GM21515 (cell line): Measurements from ENCODE around the gene PLPP7.
"Not testable (repeated sequence)": the region's sequence is repeated elsewhere in the genome, so short reads cannot be mapped to it uniquely, and the experiment has no call there.

Source experiments
- ATAC-seq: cut with Tn5 transposase; IDR thresholded peaks from one replicate; pipeline ENCODE4 v1.9.1; 2021; ENCODE audit not compliant: unreplicated experiment

Gene PLPP7

GRCh38 chr9:131289301-131290035, at the start of gene PLPP7:
PLPP7 (plus strand) TSS chr9:131289723; CDS start chr9:131289998, 275 bp downstream.
- no peak for ATAC-seq

- no peak for ATAC-seq
These were observed 49.2 kb upstream of the PLPP7 start for GRCh38 chr9:131240047-131240921.

- ATAC-seq: not testable (repeated sequence)
These were observed 45.2 kb upstream of the PLPP7 start for GRCh38 chr9:131244331-131244730.

- no peak for ATAC-seq
These were observed 42.9 kb upstream of the PLPP7 start for GRCh38 chr9:131246618-131247017.

- ATAC-seq: no peak
These were observed 37.4 kb upstream of the PLPP7 start for GRCh38 chr9:131252120-131252519.

- ATAC-seq: no peak
These were observed 35.5 kb upstream of the PLPP7 start for GRCh38 chr9:131253891-131254491.

- no peak for ATAC-seq
These were observed 34.9 kb upstream of the PLPP7 start for GRCh38 chr9:131254626-131255025.

- ATAC-seq: no peak
These were observed 33.8 kb upstream of the PLPP7 start for GRCh38 chr9:131255676-131256197.

GRCh38 chr9:131257266-131258025, 32.1 kb upstream of the PLPP7 start:
- ATAC-seq: no peak

- no peak for ATAC-seq
These were observed 31.3 kb upstream of the PLPP7 start for GRCh38 chr9:131258186-131258585.

- no peak for ATAC-seq
These were observed 30.7 kb upstream of the PLPP7 start for GRCh38 chr9:131258698-131259431.

- no peak for ATAC-seq
These were observed 30.1 kb upstream of the PLPP7 start for GRCh38 chr9:131259432-131259898.

GRCh38 chr9:131259916-131260597, 29.5 kb upstream of the PLPP7 start:
- ATAC-seq: no peak

- no peak for ATAC-seq
These were observed 28.6 kb upstream of the PLPP7 start for GRCh38 chr9:131260751-131261452.

GRCh38 chr9:131262327-131263032, 27.0 kb upstream of the PLPP7 start:
- peak; percentile 48 for ATAC-seq

GRCh38 chr9:131263033-131263343, 26.5 kb upstream of the PLPP7 start:
- ATAC-seq: not testable (repeated sequence)

- no peak for ATAC-seq
These were observed 25.8 kb upstream of the PLPP7 start for GRCh38 chr9:131263701-131264100.

GRCh38 chr9:131264231-131264630, 25.3 kb upstream of the PLPP7 start:
- no peak for ATAC-seq
